HG03066 (cell line): ENCODE data around the gene MACROD1.

Experiments
- ATAC-seq: cut with Tn5 transposase; IDR thresholded peaks from one replicate; pipeline ENCODE4 v1.9.1; 2021; ENCODE audit warnings: low read depth; ENCODE audit not compliant: unreplicated experiment

Gene MACROD1

DNA sequence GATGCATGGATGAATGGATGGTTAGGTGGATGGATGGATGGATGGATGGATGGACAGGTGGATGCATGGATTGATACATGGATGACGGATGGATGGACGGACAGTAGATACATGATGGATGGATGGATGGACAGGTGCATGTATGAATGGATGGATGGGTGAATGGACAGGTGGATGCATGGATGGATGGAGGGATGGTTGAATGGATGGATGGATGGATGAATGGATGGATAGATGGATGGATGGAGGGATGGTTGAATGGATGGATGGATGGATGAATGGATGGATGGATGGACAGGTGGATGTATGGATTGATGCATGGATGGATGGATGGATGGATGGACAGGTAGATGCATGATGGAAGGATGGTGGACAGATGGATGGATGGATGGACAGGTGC, 51.7 kb downstream of the MACROD1 start:
- ATAC-seq: no peak

DNA sequence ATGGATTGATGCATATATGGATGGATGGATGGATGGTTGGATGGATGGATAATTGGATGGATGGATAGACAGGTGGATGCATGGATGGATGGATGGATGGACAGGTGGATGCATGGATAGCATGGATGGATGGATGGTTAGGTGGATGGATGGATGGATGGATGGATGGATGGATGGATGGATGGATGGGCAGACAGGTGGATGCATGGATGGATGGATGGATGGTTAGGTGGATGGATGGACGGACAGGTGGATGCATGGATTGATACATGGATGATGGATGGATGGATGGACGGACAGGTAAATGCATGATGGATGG, 52.5 kb downstream of the MACROD1 start:
- no peak for ATAC-seq

DNA sequence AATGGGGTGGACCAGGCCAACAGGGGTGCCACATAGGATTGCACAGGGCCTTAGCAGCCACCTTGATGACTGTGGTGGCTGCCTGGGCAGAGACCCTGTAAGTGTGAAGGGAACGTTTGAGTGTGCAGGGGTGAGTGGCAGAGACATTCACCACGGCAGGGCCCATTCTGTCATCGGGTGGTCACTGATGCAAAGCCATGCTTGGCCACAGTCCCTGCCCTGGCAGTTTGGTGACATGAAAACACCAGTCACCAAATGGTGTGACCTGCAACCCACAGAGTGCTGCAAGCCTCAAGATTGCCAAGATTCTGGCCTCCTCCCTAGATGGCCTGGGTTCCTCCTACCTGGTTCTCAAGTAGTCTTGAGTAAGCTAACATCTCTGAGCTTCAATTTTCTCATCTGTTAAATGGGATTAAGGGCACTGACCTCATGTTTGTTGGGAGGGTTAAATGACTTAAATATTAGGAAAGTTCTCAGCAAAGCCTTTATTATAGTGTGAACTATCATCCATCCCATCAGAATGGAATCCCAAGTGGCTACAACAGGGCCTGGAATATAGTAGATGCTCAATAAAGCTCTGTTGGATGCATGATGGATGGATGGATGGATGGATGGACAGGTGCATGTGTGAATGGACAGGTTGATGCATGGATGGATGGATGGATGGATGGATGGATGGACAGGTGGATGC, 53.0 kb downstream of the MACROD1 start:
- no peak for ATAC-seq

DNA sequence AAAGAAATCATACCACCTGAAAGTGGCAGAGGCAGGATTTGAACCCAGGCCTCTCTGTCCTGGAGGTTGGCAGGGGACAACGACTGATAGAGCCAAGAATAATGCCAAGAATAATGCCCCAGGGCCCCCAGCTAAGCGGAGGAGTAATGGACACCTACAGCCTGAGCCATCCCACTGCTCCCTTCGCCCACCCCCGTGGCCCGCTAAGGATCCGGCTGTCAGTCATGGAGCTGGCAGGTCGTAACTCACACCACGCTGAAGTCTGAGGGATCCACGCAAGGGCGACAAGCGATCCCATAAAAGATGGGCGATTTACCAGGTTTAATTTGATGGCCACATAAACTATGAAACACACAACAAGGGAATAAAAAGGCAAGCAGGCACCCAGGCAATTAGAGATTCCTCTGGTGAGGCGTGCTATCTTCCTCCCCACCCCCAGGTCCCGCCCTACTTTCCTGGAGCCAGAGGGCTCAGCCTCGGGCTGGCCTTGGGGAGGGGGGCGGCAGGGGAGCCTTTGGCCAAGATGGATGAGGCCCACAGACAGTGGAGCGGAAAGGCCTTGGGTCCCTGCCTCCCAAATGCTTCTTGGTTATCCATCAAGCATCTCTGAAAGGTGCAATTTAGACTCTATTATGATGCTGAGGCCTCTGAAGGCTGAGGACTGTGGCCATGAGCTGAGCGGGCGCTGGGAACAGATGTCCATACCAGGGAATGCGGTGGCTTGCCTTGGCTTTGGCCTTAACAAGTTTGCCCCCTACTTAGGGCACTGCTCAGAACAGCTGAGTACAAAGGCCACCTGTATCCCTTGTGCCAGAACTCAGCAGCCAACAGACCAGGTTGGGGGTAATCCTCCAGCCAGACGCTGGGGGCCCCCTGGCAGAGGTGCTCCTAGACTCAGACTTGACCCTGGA, 55.2 kb downstream of the MACROD1 start:
- no peak for ATAC-seq

DNA sequence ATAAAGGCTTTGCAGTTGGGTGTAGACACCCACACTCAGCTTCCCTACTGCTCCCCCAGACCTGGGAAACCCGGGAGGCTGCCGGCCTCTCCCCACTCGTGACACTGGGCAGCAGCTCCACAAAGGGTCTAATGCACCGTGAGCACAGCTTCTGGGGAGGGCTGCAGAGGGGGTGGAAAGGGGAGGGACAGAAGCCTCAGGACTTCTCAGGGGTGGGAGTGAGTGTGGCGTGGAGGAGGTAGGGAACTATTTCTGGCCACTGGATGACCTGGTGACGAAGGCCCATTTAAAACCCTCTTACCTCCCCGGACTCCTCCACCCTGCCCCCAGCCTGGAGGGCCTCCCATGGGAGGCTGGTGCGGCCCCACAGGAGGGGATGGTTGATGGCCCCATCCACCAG, 56.6 kb downstream of the MACROD1 start:
- ATAC-seq: no peak

DNA sequence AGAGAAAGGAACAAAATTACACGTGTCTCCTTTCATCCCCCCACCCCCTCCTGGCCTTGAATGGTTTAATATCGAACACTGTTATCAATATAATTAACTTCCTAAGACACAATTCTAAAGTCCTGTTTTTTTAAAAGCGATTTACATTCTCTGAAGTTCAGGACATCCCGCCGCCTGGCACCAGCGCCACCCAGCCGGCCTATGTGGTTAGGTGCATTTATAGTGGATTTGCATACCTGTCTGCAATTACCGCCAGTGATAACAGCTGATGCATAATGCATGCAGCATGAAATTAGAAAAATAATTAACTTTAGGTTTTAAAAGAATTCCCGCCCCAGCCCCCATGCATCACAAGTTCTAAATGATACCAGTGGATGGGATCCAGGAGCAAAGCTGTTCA, 58.6 kb downstream of the MACROD1 start:
- no peak for ATAC-seq

DNA sequence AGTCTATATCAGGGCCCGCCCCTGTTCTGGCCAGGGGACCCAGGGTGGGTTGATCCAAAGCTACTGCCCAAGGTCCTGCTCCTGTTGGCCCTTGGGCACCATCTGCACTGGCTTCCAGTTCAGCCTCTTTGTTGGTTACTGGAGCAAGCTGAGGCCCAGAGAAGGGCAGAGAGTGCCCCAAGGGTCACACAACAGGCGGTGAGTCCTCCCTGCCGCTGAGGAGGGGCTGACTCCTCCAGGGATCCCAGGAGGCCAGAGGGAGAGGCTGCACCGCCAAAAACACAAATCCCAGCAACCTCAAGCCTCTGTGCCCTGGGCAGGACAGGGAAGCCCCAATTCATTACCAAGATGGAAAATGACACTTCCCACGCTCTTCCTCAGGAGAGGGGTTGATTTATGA, 61.3 kb downstream of the MACROD1 start:
- no peak for ATAC-seq

DNA sequence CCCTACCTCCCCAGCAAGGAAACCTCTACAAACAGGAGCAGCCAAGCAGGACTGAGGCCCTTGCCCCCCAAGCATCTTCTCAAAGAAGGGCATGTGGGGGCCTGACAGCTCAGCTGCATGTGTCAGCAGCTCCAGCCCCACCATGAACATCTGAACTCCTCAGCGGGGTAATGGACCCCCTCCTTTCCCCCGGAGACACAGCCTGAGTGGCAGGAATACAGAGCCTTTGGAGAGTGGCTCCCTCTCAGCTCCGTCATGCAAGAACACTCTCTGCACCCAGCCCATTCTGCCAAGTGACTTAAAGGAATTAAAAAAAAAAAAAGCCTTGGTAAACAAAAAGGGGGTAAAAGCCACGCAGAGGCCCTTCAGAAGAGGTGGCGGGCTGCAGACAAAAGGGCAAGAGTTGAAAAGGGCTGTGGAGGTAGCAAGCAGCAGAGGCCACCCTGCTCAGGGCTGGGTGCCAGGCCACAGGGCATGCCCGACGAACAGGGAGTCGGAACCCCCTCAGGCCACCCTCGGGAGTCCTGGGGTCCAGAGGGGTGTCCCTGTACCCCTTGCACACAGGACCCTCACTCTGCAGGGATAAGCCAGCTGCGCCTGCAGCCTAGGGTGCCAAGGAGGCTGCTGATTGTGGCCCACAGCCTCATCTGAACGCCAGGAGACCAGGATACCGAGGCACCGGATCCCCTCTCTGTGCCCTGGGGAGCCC, 62.5 kb downstream of the MACROD1 start:
- no peak for ATAC-seq

DNA sequence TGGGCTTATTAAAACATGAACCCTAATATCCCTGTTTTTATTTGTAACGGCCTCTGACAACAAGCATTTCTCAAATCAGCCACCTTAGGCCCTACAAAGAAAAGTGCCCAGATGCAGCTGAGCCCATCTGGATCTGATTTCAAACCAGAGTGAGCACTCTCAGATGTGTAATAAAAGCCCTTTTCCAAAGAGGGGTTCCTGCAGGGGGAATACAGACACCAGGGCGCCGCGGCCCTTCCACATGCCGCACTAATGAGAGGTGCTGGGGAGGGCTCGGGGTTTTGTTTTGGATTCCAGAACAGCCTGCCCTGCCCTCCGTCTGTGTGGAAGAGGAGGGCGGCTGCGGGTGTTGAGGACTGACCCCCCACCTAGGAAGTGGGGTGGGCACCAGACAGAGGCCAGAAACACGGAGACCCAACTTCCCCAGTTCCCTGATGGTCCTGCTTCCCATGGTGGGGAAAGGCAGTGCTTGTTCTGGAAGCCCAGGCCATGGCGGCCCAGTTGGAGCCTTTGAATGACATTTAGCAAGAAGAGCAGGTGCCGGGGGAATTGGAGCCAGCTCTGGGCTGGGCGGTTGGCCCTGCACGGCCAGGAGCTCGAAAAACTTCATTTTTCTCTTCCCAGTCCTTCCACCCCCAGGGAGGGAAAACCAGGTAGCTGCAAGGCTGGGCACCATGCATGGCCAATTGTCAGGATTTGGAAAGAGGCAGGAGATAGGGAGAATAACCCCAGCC, 63.7 kb downstream of the MACROD1 start:
- no peak for ATAC-seq

DNA sequence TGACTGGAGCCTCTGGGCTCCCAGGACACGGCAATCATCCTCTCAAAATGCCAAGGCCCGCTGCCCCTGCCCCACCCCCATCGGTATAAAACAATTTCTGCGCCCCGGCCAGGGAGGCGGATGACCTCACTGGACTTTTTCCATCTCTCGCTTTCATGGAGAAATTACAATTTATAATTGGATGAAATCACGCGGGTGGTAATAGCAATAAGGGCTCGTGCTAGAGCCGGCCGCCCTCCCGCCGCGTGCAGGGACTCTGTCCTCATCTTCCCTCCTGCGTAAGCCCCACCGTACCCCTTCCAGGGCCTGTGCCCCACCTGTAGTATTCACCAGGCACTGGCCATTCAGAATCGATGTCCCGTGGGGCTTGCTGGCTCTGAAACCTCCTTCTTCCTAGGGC, 64.5 kb downstream of the MACROD1 start:
- ATAC-seq: no peak

DNA sequence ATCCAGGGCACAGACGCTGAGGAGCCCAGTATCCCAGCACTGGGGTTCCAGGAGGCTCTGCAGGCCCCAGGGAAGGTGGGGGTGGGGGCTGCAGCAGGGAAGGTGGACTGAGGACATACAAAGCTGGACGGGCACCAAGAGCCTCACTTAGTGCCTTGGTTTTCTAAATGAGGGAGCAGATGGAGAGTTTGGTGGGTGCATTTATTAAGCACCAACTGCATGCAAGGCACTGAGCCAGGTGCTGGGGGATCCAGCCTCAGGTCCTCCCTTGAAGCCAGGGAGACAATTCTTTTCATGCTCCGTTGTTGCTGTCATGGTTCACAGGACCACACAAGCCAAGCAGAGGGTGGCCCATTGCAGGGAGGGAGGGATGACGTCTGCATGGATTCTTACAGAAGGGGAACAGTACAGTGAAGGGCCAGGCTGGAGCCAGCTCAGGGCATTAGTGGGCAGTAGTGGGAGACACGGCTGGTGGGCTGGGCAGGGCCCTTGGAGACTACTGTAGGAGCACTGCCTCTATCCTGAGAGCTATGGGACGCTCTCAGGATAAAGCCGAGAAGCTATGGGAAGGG, 65.0 kb downstream of the MACROD1 start:
- ATAC-seq: no peak

DNA sequence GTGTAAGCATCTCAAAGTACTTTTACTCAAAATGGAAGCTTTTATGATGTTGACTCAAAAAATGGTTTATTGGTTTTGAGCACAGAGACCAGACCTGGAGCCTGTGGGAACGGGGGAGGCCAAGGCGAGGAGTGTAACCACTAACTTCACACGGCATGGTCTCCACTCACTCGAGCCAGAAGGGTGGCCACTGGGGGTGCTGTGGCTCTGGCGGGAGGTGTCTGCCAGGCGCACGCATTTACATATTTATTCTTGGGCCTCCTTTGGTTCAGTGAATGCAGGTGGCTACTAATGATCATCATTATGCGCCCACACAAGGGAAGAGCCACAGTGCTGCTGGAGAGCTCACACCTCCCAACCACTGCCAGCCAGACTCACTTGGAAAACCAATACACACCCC, 65.6 kb downstream of the MACROD1 start:
- no peak for ATAC-seq

DNA sequence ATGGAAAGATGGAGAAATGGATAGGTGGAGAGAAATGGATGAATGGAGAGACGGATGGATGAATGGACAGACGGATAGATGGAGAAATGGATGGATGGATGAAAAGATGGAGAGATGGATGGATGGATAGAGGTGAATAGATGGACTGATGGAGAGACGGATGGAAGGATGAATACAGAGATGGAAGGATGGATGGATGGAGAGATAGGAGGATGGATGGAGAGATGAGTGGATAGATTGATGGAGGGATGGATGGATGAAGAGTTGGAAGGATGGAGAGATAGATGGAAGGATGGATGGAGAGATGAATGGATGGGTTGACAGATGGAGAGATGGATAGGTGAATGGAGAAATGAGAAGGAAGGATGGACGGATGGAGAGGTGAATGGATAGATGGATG, 66.5 kb downstream of the MACROD1 start:
- ATAC-seq: no peak

DNA sequence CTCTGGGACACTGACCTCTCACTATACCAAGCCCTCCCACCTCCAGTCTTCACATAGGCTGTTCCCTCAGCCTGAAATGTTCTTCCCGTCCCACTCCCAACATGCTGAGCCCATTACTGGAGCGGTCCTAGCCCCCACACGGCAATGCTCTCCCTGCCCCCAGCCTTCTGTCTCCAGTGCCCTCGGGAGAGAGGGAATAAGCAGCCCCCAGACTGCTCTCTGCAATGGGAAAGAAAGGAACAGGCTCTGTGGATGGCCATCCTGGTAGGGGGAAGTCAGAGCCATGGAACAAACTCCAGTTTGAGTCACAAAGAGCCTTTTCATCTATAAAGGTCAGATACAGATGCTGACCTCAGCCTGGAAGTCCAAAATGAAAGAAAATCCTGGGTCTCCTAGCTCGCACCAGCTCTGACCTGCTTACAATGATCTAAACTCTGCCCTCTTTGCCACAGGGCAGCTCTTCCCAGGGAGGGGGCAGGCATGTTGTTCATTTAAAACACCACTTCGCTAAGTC, 67.5 kb downstream of the MACROD1 start:
- ATAC-seq: no peak

DNA sequence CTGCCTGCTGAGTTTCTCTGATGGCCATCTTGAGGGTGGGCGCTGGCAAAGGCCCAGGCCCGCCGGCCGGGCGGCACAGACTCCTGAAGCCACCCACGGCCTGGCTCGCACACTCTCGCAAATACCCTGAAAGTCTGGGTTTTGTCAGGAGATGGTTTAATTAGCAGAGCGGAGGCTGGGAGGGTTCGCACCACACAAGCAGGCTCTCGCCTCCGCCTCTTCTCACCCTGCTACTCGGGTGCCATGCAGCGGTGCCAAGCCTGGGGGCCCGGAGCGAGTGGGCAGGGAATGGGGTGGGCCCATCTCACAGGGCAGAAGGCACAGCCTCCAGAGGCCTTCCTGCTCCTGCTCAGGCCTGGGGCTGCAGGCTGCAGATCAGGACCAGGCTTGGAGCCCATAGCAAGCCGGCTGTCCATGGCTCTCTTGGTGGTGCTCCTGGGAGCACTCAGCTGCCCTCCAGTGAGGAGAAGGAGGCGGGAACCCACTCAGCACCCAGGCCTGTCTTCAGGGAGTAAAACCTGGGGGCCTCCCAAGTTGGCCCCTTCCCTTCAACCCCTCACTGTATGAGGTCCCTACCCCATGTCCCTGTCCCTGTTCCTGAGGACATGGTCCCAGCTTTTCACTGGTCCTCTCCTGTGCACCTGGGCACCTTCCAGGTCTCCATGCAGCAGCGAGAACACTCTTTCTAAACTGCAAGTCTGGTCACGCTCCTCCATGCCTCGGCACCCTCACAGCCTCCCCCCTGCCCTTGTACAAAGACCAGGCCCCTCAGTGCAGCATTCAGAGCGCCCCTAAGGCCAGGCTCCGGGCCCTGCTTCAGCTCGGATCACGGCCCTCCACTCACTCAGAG, 68.2 kb downstream of the MACROD1 start:
- no peak for ATAC-seq

DNA sequence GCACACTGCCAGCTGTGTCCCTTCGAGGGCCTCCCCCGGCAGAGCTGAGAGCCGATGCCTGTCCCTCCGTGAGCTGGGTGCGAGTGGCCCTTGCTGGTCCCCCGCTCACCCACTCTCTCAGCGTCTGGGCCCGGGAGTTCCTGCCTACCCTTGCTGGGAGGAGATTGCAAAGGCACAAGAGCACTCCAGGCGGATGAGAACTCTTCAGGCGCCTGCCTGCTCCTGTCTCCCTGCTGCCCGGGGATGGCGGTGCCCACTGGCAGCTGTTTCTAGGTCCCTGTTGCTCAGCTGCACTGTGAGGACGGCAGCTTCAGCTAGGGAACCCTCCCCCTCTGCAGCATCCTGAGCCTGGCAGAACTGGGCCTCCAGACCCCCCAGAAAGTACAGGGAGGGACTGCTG, 69.1 kb downstream of the MACROD1 start:
- ATAC-seq: no peak

DNA sequence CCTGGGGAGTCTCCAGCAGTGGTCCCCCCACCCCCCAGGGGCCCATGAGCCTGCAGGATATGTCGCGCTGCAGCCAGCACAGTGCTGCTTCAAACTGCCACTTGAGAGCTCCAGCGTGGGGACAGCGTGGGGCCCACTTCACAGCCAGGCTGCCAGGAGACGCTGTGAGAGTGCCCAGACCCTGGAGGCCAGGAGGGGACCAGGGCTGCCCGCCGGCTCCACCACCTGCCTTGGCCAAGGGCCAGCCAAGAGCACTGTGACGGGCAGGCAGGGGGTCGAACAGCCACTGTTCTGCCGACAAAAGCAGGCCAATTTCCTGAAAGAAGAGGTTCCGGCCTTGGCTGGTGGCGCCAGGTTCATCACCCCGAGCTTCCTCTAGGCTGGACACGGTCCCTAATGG, 70.0 kb downstream of the MACROD1 start:
- ATAC-seq: no peak

DNA sequence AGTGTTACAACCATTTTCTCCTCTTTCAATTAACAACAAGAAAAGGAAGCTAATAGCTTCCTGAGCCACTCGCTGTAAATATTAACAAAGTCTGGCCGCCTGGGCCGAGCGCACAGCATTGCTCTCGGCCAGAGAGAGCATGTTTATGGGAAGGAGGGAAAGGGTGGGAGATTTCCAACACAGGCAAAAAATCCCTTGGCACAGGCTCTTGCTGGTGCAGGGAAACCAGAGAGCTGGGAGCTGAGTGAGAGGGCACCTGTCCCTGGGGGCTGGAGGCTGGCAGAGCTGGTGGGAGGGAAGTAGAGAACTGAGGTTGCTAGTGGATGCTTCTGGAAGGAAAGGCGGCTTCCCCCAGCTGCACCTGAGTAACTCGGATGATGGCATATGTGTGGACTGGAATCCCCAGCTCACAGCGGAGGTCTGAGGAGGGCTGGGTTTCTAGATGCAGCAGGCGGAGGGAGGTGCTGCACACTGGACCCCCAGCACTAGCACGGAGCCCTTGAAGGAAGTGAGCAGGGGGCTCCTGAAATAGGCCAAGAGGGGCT, 70.6 kb downstream of the MACROD1 start:
- ATAC-seq: no peak
